Inflammatory macrophage treated with lipopolysaccharide for 1 hour (primary cell): Measurements from ENCODE around the gene UNC80.

Experiments used
- DNase-seq, 2 donors: peaks; one replicate each; pipeline ENCODE4 v3.0.0-alpha.2; 2020 to 2022

The UNC80 gene

DNA sequence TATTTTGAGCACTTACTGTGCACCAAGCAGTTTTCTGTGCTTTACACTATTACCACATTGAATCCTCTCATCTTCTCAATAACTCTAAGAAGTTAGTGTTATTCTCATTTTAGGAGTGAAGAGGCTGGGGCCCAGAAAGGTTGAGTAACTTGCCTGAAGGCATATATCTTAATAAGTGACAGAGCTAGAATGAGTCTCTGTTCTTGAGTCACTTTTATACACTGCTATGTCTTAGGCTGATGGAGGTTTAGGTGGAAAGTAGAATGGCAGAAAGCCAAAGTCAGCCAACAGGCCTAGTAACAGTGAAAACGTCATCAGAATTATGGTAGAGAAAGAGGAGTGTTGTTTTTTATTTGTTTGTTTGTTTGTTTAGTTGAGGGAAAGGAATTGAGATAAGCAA lies 202.9 kb downstream of the UNC80 start:
- no peak for DNase-seq

DNA sequence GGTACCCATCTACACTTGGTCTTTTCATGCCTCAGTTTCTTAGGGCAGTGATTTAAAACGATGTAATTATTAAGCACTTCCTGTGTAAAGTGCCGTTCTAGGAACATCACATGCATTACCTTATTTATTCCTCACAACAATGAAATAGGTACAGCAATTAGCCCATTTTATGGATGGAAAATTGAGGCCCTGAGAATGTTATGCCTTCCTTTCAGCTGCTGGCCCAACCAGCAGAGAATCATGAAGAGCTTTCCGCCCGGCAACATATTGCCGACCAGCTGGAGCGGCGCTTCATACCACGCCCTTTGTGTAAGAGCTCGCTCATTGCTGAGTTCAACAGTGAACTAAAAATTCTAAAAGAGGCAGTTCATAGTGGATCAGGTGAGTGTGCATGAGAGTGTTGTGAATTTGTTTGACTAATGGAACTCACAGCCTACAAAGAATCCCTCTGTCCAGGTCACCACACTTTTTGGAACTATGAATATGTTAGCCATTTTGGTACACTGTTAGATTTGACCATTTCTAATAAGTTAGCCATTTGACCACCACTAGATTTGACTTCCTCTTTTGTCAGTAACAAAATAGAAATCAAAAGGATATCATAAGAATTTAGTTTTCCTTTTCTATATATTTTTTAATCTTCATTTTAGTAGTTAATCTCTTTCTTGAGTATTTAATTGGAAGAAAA lies 205.2 kb downstream of the UNC80 start:
- DNase-seq: no peak

DNA sequence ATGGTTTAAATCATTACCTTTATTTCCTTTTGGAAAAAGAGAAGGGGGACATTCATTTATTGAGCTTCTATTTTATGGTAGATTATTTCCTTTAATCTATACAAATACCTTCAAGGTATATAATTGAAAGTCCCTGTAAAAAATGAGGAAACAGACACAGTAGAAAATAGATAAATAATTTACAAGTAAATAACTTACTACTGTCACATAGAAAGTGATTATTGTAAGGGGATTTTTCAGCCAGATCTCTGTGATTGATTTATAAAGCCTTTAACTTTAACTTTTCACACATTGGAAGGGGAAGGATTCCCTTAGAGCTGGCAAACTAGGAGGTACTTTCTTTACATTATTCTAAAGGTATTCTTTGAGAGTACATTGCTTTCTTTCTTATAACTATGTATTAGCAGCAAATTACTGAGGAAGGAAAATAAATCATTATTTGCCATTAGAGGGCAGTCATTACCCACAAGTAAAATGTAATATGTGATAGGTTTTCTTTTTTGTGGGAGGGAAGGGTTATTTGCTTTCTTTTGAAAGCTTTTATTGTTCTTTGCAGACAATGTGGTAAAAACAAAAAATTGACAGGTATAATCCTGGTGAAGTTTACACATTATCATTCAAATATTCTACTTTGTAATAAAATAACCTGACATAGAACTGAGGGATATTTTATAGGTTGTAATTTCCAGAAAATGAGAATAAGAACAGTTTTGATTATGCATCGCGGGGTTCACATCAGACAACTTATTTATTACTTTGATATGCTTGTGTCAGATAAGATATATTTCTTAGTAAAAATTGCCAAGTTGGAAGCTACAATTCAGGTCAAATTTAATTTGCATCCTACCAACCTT lies 206.0 kb downstream of the UNC80 start:
- peak; percentile 33 to 85 for DNase-seq

DNA sequence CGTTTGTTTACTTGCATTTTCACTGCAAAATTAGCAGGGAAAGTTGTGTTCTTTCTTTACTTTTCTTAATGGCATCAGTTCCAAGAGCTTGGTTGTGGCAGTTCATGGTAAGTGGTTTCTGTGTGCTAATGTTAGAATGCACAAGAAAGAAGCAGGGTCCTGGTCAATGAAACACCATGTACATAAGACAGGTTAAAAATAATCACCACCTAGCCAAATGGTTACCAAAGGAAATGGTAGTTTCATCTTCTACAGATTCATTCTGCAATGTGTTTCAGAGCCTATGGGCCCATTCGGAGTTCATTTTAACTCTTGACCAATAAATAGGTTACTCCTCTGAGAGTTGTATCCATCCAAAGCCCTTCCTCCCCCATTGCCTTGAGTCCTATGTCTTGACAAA lies 212.7 kb downstream of the UNC80 start:
- no peak for DNase-seq

DNA sequence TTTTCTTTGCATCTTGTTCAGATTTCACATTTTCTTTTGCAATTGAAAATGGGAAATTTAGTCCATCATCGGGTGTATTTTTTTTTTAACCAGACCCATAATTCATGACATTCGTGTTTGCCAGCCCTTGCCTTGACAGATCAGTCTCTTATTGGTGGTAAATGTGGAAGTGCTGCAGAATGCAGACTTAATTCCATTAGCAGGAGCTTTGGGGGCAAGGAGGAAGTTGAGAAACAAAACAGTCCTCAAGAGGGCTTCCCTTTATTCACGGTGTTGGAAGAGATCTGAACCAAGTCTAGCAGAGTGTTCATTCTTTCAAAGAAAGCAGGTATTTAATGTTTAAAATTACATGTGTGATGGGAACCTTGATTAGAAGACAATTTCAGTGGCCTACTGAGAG lies 214.2 kb downstream of the UNC80 start:
- peak; percentile 46 to 51 for DNase-seq

DNA sequence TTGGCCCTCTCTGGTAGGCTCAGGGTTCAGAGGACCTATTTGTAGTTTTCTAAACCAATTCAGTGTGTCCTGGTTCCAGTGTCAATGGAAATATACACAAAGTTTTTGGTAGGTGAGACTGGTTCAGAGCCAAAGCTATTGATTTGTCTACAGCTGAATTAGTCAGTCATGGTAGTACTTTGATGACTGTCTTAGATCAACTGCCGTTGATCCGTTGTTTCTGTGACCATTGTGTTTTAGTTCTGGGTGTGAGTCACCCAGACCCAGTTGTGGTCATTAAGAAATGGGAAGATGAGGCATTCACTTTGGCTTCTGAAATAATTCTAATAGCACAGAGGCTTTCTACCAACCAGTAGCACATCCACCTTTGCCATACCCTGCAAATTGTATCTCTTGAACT lies 214.8 kb downstream of the UNC80 start:
- peak; percentile 38 to 49 for DNase-seq

DNA sequence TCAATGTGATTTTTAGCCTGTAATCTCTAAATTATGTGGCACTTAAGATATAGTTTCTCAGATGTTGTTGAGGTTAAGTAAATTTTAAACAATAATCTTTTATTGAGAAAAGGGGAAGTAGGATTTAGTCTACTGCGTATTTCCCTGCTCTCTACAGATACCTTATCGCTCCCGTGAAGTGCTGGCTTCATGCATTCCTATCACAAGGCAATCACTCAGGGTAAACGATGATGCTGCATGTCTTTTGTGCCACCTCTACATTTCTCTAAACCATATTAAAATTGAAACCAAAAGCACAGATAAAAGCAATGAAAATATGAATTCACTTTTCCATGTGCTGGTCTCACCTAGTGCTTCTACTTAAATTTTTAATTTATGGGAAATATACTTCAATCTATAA lies 216.4 kb downstream of the UNC80 start:
- no peak for DNase-seq

DNA sequence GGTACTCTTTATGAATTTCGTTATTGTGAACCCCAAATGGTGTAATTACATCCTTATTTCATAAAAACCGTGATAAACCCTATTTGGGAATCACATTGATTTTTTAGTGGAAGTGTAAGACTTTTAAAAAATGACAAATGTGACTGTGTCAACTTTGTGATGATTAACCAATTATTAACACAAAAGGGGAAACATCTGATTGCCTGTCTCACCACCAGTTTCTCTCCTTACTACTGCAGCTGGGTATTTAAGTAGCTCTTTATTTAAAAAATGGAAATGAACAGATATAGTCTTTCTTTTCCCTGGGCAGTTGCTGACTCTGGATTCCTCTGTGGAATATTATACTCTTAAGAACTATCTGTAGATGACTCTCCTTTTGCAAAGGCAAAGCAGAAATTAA lies 219.2 kb downstream of the UNC80 start:
- DNase-seq: no peak

DNA sequence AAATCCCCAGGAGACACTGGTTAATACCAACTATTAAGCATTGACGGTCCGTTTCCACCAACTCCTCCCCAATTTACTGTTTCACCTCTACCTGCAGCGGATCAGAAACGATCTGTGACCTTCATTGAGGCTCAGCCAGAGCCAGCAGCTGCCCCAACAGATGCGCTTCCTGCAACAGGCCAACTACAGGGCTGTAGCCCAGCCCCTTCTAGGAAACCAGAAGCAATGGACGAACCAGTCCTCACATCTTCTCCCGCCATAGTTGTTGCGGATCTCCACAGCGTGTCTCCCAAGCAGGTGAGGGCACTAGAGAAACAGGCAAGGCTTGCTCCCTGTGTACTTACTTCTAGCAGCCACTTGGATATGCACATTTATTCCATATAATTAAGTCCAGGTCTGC lies 222.3 kb downstream of the UNC80 start:
- DNase-seq: no peak

DNA sequence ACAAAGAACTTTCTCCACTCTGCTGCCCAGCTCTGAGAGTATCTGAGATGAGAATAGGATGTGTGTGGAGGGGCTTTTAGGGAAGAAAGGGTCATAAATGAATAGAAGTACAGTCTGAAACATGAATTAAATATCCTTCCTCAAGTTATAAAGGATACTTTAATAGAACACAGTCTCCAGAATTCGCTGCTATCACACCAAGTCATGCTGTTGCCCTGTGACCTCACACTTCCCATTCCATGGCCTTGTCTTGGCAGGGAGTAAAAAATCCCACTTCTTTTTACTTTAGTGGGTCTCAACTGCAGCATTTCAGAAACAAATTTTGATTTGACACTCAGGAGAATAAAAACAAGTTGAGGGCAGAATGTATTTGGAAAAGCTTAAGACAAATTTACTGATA lies 227.0 kb downstream of the UNC80 start:
- DNase-seq: no peak

DNA sequence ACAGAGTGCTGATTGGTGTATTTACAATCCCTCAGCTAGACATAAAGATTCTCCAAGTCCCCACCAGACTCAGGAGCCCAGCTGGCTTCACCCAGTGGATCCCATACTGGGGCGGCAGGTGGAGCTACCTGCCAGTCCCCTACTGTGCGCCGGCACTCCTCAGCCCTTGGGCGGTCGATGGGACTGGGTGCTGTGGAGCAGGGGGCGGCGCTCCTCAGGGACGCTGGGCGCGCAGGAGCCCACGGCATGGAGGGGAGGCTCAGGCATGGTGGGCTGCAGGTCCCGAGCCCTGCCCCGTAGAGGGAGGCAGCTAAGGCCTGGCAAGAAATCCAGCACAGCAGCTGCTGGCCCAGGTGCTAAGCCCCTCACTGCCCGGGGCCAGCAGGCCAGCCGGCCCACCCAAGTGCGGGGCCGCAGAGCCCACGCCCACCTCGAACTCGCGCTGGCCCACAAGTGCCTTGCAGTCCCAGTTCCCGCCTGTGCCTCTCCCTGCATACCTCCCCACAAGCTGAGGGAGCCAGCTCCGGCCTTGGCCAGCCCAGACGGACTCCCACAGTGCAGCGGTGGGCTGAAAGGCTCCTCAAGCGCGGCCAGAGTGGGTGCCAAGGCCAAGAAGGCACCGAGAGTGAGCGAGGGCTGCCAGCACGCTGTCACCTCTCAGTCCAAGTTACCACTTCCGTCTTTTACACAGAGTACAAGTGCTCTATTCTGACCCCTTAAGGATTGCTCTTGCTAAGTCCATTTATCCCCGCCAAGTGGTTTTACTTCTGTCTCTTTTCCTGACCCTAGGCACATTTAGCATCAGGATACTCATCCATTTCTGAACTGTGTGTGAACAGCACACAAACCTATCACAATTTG lies 229.1 kb downstream of the UNC80 start:
- no peak for DNase-seq

DNA sequence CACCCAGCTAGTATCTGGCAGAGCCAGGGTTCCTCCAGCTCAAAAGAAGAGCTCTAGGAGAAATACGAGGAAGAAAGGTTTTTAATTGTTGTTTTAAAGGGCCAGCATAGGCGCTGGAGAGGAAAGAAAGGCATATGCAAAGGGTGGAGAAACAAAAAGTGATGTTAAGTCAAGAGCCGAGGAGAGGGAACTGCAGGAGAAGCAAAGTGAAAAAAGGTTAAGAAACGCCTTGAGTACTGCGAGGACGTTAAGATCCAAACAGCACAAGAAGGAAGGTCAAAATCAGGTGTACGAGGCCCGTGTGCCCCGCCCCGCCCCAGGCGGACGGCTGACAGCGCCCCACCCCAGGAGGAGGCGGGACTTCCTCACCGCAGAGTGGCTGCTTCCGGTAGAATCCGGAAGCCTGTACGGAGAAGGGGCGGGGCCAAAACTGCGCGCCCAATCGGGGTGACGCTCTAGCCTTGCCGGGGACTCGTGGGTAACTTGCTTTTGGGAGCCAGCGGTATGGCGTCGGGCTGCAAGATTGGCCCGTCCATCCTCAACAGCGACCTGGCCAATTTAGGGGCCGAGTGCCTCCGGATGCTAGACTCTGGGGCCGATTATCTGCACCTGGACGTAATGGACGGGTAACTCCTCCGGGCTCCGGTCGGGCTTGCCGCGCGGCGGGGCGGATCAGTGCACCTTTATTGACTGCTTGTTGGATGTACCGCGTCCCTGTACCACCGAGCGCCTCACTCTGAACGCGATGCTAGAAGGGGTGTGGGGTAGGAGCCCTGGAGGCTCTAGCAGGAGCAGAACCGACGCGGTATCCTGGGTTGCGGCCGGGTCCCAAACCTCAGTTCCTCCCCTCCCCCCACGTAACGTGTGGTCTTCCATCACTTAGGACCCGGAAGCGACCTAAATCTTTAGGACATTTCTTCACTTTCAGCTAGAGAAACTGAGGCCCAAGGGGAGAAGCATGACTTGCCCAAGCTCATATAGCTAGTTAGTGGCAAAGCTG lies 230.8 kb downstream of the UNC80 start, which contains the start of gene RPE:
Gene RPE (plus strand): TSS at position 481 of the 1,000 bp plus-strand sequence. CDS start 24 bp downstream, at position 505.
- DNase-seq: peak; percentile 95 to 98

DNA sequence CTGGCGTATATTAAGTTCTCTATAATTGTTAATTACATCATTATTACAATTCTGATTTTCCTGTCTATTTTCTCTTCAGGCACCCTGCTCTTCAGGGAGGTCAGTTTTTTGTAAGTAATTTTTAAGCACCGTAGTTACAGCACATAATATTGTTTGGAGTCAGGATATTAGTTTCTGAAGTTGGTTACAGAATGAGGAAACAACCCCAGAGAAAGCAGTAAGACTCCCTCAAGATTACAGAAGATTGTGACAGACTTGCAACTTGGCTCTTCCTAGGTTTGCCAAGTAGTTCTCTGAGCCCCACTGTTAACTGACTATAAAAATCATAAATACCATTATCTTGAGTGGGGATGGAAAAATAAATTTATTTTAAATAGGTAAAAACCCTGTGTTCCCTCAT lies 231.7 kb downstream of the UNC80 start:
- DNase-seq: peak; percentile 67 to 71

DNA sequence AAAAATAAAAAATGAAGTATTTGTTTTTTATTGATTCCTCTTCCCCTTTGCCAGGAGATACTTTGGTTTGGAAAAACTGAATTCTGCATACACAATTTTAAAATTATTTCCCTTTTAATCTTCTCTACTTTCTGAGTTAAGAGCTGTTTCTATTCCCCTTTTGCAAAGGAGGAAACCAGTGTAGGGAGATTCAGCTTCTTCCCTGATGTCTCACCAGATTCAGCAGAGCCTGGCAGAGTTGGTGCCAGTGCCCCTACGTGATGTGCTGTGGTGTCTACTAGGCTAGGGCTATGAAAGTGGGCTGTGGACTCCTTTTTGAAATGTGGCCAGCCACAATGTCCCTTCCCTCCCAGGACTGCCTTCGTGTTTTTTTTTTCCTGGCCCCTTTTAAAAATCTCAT lies 233.2 kb downstream of the UNC80 start:
- DNase-seq: peak; percentile 54 to 55

DNA sequence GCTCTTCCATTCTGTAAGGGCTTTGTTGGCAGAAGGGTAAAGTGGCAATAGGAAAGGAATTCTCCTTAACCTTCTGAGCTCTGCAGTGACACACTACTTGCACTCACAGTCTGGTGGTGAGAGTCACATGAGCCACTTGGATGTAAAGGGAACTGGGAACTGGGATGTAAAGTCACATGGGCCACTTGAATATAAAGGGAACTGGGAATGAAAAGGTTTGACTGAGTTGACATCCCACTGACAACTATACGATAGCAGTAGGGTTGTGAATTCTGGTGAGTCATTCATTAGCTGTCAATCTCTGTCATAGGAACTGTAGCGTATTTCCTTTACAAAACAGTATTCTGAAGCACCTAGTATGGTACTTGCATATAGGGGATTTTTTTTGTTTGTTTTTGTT lies 236.3 kb downstream of the UNC80 start:
- DNase-seq: peak; percentile 73 to 93

DNA sequence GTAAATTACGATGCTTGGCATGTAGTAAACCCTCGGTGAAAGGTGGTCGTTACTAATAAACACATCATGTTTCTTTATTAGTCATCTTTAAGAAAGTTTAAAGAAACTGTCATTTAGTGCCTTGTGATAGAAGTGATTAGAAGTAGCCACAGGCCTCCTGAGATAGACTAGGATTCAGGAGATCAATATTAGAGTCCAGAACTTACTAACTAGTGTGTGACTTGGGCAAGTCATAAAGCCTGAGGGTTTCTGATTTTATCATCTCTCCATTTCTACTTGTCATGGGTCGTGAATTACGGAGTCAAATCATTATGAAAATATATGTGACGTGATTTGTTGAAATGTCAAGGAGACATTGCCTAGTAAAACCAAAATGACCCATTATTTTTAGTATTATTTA lies 237.5 kb downstream of the UNC80 start:
- DNase-seq: no peak

DNA sequence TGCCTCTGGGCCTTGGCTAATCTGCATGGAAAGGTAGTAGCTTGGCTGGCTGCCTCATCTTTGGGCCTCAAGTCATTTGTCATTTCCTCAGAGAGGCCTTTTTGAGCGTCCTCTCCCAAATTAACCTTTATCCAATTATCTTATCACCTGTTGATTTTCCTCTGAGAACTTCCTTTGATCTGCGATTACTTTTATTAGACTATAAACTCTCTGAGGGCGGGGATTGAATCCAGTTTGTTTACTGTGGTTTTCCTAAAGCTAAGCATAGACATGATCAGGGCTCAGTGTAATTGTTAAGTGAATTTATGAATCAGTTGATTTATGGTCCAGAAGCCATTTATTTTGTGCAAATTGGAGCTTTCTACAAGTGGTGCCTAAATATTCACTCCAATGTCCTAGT lies 238.3 kb downstream of the UNC80 start:
- no peak for DNase-seq

DNA sequence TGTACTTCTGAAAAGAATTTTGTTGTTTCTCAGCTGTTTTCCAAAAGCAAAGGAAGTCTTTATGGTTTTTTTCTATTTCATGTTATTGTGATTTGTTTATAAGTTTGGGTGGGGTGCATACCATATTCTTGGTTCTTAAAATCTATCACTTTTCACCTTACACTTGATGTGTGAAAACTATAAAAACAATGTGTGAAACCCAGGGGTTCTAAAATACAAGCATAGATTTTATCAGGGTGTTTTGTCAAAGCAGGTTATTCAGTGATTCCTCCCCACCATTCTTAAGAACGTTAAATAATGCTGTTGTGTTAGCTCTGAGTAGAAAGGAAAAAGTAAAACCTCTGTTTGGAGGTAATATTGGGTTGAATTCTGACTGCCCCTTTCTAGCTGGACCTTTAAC lies 248.5 kb downstream of the UNC80 start:
- DNase-seq: no peak

DNA sequence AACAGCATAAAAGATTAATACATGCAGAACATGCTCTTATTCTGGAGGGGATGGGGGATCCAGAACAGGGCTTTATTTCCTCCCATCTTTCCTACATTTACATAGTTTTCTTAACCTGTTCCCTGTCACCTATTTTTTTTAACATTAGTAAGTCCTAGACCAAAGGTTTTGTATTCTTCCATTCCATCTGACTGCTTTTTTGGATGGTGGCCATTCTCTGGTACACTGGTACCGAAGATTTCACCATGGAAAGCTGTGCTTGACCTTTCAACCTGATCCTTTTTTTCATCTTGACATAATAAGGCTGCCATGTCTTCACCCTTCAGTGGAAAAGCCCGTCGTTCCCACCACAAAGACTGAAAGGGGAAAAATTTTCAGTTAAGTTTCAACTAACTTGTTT lies 251.2 kb downstream of the UNC80 start:
- DNase-seq: no peak

DNA sequence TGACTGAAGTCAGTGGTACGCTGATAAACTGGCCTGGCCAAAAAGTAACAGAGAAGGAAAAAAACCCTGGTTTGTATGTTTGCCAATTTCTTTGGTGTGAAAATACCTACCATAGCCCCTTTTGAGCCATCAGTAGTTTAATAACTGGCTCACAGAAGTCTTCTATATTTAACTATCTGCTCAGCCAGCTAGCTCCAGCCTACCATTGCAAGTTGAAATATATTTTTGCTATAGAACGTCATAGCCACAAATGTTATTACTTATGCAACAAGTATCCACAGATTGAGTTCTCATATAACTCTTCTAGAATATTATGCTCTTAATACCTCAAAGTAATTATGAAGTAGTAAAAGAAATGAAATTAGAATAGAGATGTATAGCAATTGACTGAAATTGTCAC lies 256.0 kb downstream of the UNC80 start:
- DNase-seq: no peak

DNA sequence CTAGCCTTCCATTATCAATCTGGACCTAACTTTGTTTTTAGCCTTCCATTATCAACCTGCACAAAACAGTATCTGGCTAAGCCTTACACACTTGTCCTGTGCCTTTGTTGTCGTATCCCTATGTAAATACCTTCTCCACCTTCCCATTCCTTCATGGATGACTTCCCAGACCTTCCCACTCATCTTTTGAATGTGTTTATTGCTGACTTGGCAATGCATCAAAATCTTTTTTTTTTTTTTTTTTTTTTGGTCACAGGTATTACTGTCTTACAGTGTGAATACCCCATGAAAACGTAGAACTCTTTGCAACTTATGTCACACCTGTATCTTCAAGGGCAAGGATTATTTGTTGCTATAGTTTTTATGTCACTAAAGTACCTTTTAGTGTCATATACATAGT lies 256.5 kb downstream of the UNC80 start:
- DNase-seq: no peak

DNA sequence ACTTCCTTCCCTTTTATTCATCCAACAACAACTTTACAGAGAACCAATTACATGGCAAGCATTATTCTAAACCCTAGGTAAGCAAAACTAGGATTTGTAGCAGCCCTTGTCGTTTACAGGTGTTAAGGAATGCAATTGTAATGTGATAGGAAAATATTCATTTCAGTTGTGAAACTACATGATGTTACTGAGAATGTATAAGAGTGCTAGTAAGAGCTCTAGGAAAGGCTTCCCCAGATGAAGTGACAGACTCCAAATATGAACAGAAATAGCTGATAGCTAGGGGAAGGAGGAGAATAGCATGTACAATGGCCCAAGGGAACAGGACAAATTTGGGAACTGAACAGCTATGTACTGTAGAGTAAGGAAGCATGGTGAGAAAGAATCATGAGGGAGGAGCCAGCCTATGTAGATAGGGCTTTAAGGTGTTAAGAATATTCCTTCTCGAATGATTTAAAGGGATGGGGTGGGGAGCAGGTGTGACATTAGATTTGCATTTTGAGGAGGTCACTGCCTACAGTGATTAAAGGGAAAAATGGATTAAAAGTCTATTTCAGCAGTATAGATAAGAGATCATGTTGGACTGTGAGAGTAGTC lies 262.6 kb downstream of the UNC80 start:
- no peak for DNase-seq
